DMS114 treated with DMSO at 0.1 percent for 48 hours (cell line): ENCODE results near the gene ZMYND10.
"Not testable (repeated sequence)": the region's sequence is repeated elsewhere in the genome, so short reads cannot be mapped to it uniquely, and the experiment has no call there.

ENCODE experiments used
- DNase-seq: peaks from one replicate; lab custom pipeline; 2025; ENCODE audit not compliant: unreplicated experiment; lab: John Stamatoyannopoulos, UW

The ZMYND10 gene

GRCh38 chr3:50326182-50326541, 19.4 kb downstream of the ZMYND10 start:
- DNase-seq, result no peak

- no peak for DNase-seq
Observed at GRCh38 chr3:50325497-50326181, 19.9 kb downstream of the ZMYND10 start.

- no peak for DNase-seq
Observed at GRCh38 chr3:50325113-50325480, 20.4 kb downstream of the ZMYND10 start.

GRCh38 chr3:50324351-50325112, 21.0 kb downstream of the ZMYND10 start:
- peak; percentile 30 for DNase-seq

- DNase-seq, result no peak
Observed at GRCh38 chr3:50323614-50324199, 21.8 kb downstream of the ZMYND10 start.

GRCh38 chr3:50323092-50323600, 22.4 kb downstream of the ZMYND10 start:
- no peak for DNase-seq

- no peak for DNase-seq
Observed at GRCh38 chr3:50322386-50323091, 23.0 kb downstream of the ZMYND10 start, which contains the start of gene HYAL2. TSS of gene HYAL2 (minus strand) at chr3:50322745. CDS start at chr3:50320489, 2,256 bp downstream.

- no peak for DNase-seq
Observed at GRCh38 chr3:50322115-50322385, 23.5 kb downstream of the ZMYND10 start.

GRCh38 chr3:50321336-50322114, 24.0 kb downstream of the ZMYND10 start:
- DNase-seq, result peak; percentile 78

GRCh38 chr3:50320853-50321335, 24.6 kb downstream of the ZMYND10 start:
- DNase-seq, result no peak

- DNase-seq, result no peak
Observed at GRCh38 chr3:50319894-50320625, 25.5 kb downstream of the ZMYND10 start.

GRCh38 chr3:50319181-50319893, 26.2 kb downstream of the ZMYND10 start:
- no peak for DNase-seq

- no peak for DNase-seq
Observed at GRCh38 chr3:50318615-50319014, 26.9 kb downstream of the ZMYND10 start.

- DNase-seq, result no peak
Observed at GRCh38 chr3:50318163-50318562, 27.4 kb downstream of the ZMYND10 start.

GRCh38 chr3:50317300-50317699, 28.2 kb downstream of the ZMYND10 start:
- no peak for DNase-seq

GRCh38 chr3:50316657-50317242, 28.8 kb downstream of the ZMYND10 start:
- DNase-seq, result no peak

GRCh38 chr3:50314816-50315215, 30.7 kb downstream of the ZMYND10 start:
- DNase-seq, result no peak

GRCh38 chr3:50314342-50314741, 31.2 kb downstream of the ZMYND10 start:
- no peak for DNase-seq

GRCh38 chr3:50312041-50312440, 33.5 kb downstream of the ZMYND10 start:
- not testable (repeated sequence) for DNase-seq
